ENCODE measurements around the gene MARCHF3. TPM values are rescaled to one million over a fixed set of nuclear protein-coding genes. Genes with fewer than 3 reads are reported as not detected.

The MARCHF3 gene
- total RNA-seq, result 10 to 100 TPM; 23.4 to 53.7 (median 29.3) TPM

- intact Hi-C loops (cut with DNase I; ENCODE audit: low total_unique reads), result no loop called here
- peak; percentile 92 to 99 for DNase-seq (ENCODE audit: low spot score in 2 of 2)
- peak within 1 kb of the TSS; percentile 73 for H3K4me3 ChIP-seq (ENCODE audit: low read depth, poor library complexity, severe bottlenecking)
- TF ChIP-seq CTCF (IDR thresholded peaks at IDR 0.05), result peak in 1 of 3 donors; percentile 14
- peak in 1 of 2 donors; percentile 24 for TF ChIP-seq POLR2A (IDR thresholded peaks at IDR 0.05)
- 0% methylated on average over 26 to 48 of the region's 97 CpGs for WGBS, 2 donors
These were observed at the start of gene MARCHF3 for GRCh38 chr5:127030259-127031146. Gene MARCHF3, minus strand, starts transcription at chr5:127030558. Its CDS starts 112,387 bp downstream, at chr5:126918171.

GRCh38 chr5:127079994-127080491 lies 49.7 kb upstream of the MARCHF3 start:
- intact Hi-C loops (cut with DNase I; ENCODE audit: low total_unique reads), result no loop called here
- WGBS, 2 donors, result 39 to 43% methylated on average over 9 of the region's 9 CpGs
- DNase-seq (ENCODE audit: low spot score in 2 of 2), result no peak
- no peak for TF ChIP-seq POLR2A (IDR thresholded peaks at IDR 0.05)
- TF ChIP-seq CTCF (IDR thresholded peaks at IDR 0.05), result no peak
- H3K4me3 ChIP-seq (ENCODE audit: low read depth, poor library complexity, severe bottlenecking), result no peak overlapping the region

GRCh38 chr5:127077366-127077765 lies 47.0 kb upstream of the MARCHF3 start:
- intact Hi-C loops (cut with DNase I; ENCODE audit: low total_unique reads), result no loop called here
- DNase-seq (ENCODE audit: low spot score in 2 of 2), result no peak
- no peak overlapping the region for H3K4me3 ChIP-seq (ENCODE audit: low read depth, poor library complexity, severe bottlenecking)
- 70 to 79% methylated on average over 1 of the region's 1 CpG for WGBS, 2 donors
- TF ChIP-seq CTCF (IDR thresholded peaks at IDR 0.05) (no peak), POLR2A (IDR thresholded peaks at IDR 0.05) (no peak)

GRCh38 chr5:127076315-127077129 lies 46.2 kb upstream of the MARCHF3 start:
- 66 to 68% methylated on average over 4 of the region's 4 CpGs for WGBS, 2 donors
- H3K4me3 ChIP-seq (ENCODE audit: low read depth, poor library complexity, severe bottlenecking), result no peak overlapping the region
- intact Hi-C loops (cut with DNase I; ENCODE audit: low total_unique reads), result no loop called here
- TF ChIP-seq POLR2A (IDR thresholded peaks at IDR 0.05) (no peak), CTCF (IDR thresholded peaks at IDR 0.05) (no peak)
- no peak for DNase-seq (ENCODE audit: low spot score in 2 of 2)

- no peak for TF ChIP-seq POLR2A (IDR thresholded peaks at IDR 0.05)
- TF ChIP-seq CTCF (IDR thresholded peaks at IDR 0.05), result no peak
- H3K4me3 ChIP-seq (ENCODE audit: low read depth, poor library complexity, severe bottlenecking), result no peak overlapping the region
- 87 to 96% methylated on average over 3 of the region's 3 CpGs for WGBS, 2 donors
- intact Hi-C loops (cut with DNase I; ENCODE audit: low total_unique reads), result no loop called here
- no peak for DNase-seq (ENCODE audit: low spot score in 2 of 2)
These were observed 44.1 kb upstream of the MARCHF3 start for GRCh38 chr5:127074466-127074865.
